T-cell (primary cell): ENCODE results near the gene CLEC10A. TPM values are rescaled to one million over a fixed set of nuclear protein-coding genes. Genes with fewer than 3 reads are reported as not detected.

ENCODE experiments used
- ATAC-seq, 4 experiments: fragments of 200-7000 bp in 3 of 4; fragments of 150-1000 bp in 1 of 4; cut with Tn5 transposase; replicated peaks in 1 of 4; 1 replicate in 3 of 4; 2 replicates in 1 of 4; pipeline ENCODE4 v1.10.0; 2021; ENCODE audit warnings: moderate library complexity in 3 of 4, mild to moderate bottlenecking in 2 of 4, moderate number of reproducible peaks in 1 of 4
- CTCF ChIA-PET, 2 donors: fragments of 300-600 bp; sonication (Branson Sonifier 250); formaldehyde crosslinking; loops; one replicate each; lab custom pipeline; 2022; ENCODE audit warnings: antibody characterized with exemption in 2 of 2; lab: Charles Lee
- POLR2A ChIA-PET, 2 donors: fragments of 300-600 bp; sonication (Branson Sonifier 250); formaldehyde crosslinking; loops; one replicate each; lab custom pipeline; 2022; ENCODE audit warnings: antibody characterized with exemption in 2 of 2; lab: Charles Lee
- DNase-seq, 35 experiments: peaks; one replicate each; pipeline versions ENCODE4 v3.0.0 to v3.0.0-alpha.2; 2013 to 2023
- H3K27ac ChIP-seq: one replicate; pipeline ENCODE4 v1.5.1; 2013; ENCODE audit warnings: low read length
- H3K27me3 ChIP-seq, 2 experiments: replicated peaks in 1 of 2; 1 replicate in 1 of 2; 2 replicates in 1 of 2; pipeline versions ENCODE4 v1.6.1 to v1.7.0; 2013; ENCODE audit warnings: low read length in 1 of 2, mixed read lengths in 1 of 2; ENCODE audit not compliant: control insufficient read depth in 2 of 2, insufficient read depth in 2 of 2; ENCODE audit errors: extremely low read depth in 1 of 2
- H3K36me3 ChIP-seq, 2 donors: 1 replicate in 1 of 2; 2 replicates in 1 of 2; pipeline versions ENCODE4 v1.6.1 to v1.7.0; 2013; ENCODE audit warnings: low read length in 1 of 2; ENCODE audit not compliant: control insufficient read depth in 2 of 2, insufficient read depth in 1 of 2; ENCODE audit errors: extremely low read depth in 1 of 2
- H3K4me1 ChIP-seq, 2 experiments: 1 replicate in 1 of 2; 2 replicates in 1 of 2; pipeline versions ENCODE4 v1.6.1 to v1.7.0; 2013; ENCODE audit warnings: low read length in 2 of 2, mixed read lengths in 1 of 2; ENCODE audit not compliant: insufficient read depth in 2 of 2, control insufficient read depth in 1 of 2; ENCODE audit errors: extremely low read depth in 1 of 2
- H3K4me3 ChIP-seq, 2 donors: 1 replicate in 1 of 2; 2 replicates in 1 of 2; pipeline versions ENCODE4 v1.5.1 to v1.7.0; 2013; ENCODE audit warnings: mild to moderate bottlenecking in 2 of 2, low read length in 1 of 2, moderate library complexity in 1 of 2; ENCODE audit not compliant: control insufficient read depth in 1 of 2; ENCODE audit errors: extremely low read depth in 1 of 2
- H3K9me3 ChIP-seq: 2 replicates; pipeline ENCODE4 v1.7.0; 2013
- H3K27ac Mint-ChIP-seq, 2 donors: one replicate each; pipeline ENCODE4 v1.8.0; 2020 to 2021; ENCODE audit warnings: mild to moderate bottlenecking in 2 of 2, mixed read lengths in 2 of 2
- H3K27me3 Mint-ChIP-seq, 2 donors: one replicate each; pipeline ENCODE4 v1.8.0; 2021 to 2022; ENCODE audit warnings: mixed read lengths in 2 of 2
- H3K36me3 Mint-ChIP-seq: one replicate; pipeline ENCODE4 v1.8.0; 2021; ENCODE audit warnings: mixed read lengths
- H3K4me1 Mint-ChIP-seq, 3 donors: one replicate each; pipeline ENCODE4 v1.8.0; 2020 to 2022; ENCODE audit warnings: mixed read lengths in 3 of 3, mild to moderate bottlenecking in 1 of 3
- H3K4me3 Mint-ChIP-seq, 3 donors: one replicate each; pipeline ENCODE4 v1.8.0; 2020 to 2022; ENCODE audit warnings: mild to moderate bottlenecking in 3 of 3, mixed read lengths in 3 of 3, moderate library complexity in 3 of 3
- H3K9me3 Mint-ChIP-seq, 3 donors: one replicate each; pipeline ENCODE4 v1.8.0; 2020 to 2022; ENCODE audit warnings: mixed read lengths in 3 of 3
- WGBS: methylation state at CpG from one replicate; pipeline ENCODE4 v1.1.5; 2013; ENCODE audit warnings: missing lambda C conversion rate; ENCODE audit not compliant: insufficient coverage; 5-methylcytosine and 5-hydroxymethylcytosine counted together
- total RNA-seq, 35 experiments: library from RNA in 6 of 35; stranded (reverse) in 6 of 35; fragments of 120-200 nt in 1 of 35; gene quantifications; one replicate each; pipeline versions ENCODE4 v1.2.1 to v1.2.4 and lab custom pipeline; 2013 to 2026

Gene CLEC10A
- total RNA-seq, 5 donors from 2014 or later (not counting 1 experiment from before 2014, with no cell fraction given), result not detected

DNA sequence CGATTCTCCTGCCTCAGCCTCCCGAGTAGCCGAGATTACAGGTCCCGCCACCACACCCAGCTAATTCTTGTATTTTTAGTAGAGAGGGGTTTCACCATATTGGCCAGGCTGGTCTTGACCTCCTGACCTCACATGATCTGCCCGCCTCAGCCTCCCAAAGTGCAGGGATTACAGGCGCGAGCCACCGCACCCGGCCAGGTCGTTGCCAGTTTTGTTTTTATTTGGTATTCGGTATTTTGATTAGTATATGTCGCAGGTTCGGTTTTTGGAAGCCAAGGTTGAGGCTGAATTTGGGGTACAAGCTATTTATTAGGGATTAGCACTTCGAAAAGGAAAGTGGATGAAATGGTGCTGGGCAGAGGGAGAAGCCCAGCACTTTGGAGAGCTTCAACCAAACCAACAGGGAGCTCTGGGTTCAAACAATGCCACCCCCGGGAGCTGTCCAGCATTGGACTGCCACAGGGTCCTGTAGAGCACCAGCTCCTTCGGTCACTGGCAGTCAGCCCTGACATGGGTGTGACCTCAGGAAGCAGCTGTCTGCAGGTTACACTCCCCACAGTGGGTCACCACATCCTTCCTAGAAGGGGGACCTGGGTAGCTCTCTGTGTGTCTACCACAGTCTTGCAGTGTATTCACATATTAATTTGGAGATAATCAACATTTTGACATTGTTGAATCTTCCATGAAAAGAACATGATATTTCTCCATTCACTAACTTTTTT is 1.5 kb upstream of the CLEC10A start:
- H3K27me3 Mint-ChIP-seq, result peaks cover 0 to 9% of the 10 kb centered on the region in 2 donors
- no peak overlapping the region for H3K4me3 ChIP-seq
- POLR2A ChIA-PET, result interaction anchor here in 1 of 2 donors (0.7 kb wide), 1 partner anchor 694 kb away, joined by 5 read pairs; no protein-coding TSS in a partner anchor
- 85% methylated on average over 11 of the region's 16 CpGs for WGBS
- H3K9me3 ChIP-seq, result no peaks in the 10 kb centered on the region
- H3K4me3 Mint-ChIP-seq, result no peak overlapping the region
- H3K36me3 Mint-ChIP-seq, result no peaks in the 10 kb centered on the region
- H3K9me3 Mint-ChIP-seq, result no peaks in the 10 kb centered on the region
- peaks cover 33 to 46% (median 39%) of the 10 kb centered on the region in 3 donors for H3K4me1 Mint-ChIP-seq
- no peaks in the 10 kb centered on the region for H3K36me3 ChIP-seq
- peaks cover 0 to 23% of the 10 kb centered on the region in 2 experiments for H3K4me1 ChIP-seq
- no peak overlapping the region for H3K27ac Mint-ChIP-seq
- H3K27ac ChIP-seq, result no peak overlapping the region
- ATAC-seq (peak; percentile 54 to 82 (median 69)), DNase-seq (peak in 29 of 35 experiments; percentile 5 to 46 (median 22))
- CTCF ChIA-PET, result interaction anchor here in 1 of 2 donors (0.6 to 0.8 kb wide), 3 partner anchors 21 to 35 kb away, joined by 3 to 5 read pairs (median 3); no protein-coding TSS in a partner anchor
- H3K27me3 ChIP-seq, result peaks cover 0 to 10% of the 10 kb centered on the region in 2 experiments

DNA sequence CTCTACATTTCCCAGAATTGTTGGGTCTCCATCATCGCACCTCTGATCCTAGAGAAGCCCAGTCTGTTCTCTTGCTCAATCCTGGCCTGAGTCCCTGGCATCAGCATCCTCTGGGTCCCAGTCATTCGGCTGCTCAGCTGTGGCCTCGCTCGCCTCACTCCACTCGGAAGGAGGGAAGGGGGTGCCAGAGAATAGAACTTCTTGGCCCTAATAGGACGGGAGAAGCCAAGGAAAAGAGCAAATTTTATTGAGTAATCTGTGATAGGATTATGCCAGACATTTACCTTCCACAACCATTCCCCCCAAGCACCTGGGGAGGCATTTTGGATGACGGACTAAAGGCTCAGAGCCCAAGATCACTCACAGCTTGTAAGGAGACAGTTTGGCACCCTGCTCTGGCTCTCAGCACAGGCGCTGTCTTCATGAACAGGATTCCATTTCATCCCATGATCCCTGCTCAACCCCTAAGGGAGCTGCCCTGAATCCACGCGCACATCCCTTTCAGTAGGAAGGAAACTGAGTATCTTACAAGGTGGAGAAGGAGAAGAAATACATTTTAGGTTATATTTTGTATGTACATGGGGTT is 498 bp upstream of the CLEC10A start:
- Histone ChIP-seq H3K9me3 (no peaks in the 10 kb centered on the region), H3K4me3 (no peak overlapping the region), H3K27me3 (peaks cover 0 to 5% of the 10 kb centered on the region in 2 experiments), H3K36me3 (no peaks in the 10 kb centered on the region), H3K4me1 (peaks cover 0 to 23% of the 10 kb centered on the region in 2 experiments), H3K27ac (no peak overlapping the region)
- H3K9me3 Mint-ChIP-seq, result no peaks in the 10 kb centered on the region
- peaks cover 33 to 46% (median 39%) of the 10 kb centered on the region in 3 donors for H3K4me1 Mint-ChIP-seq
- no peak overlapping the region for H3K4me3 Mint-ChIP-seq
- no peaks in the 10 kb centered on the region for H3K36me3 Mint-ChIP-seq
- peaks cover 0 to 5% of the 10 kb centered on the region in 2 donors for H3K27me3 Mint-ChIP-seq
- POLR2A ChIA-PET, result no interaction called here
- CTCF ChIA-PET, result interaction anchor here in 1 of 2 donors (0.6 kb wide), 1 partner anchor 22 kb away, joined by 3 read pairs; no protein-coding TSS in a partner anchor
- H3K27ac Mint-ChIP-seq, result no peak overlapping the region
- 83% methylated on average over 1 of the region's 10 CpGs for WGBS
- DNase-seq (no peak), ATAC-seq (no peak)

DNA sequence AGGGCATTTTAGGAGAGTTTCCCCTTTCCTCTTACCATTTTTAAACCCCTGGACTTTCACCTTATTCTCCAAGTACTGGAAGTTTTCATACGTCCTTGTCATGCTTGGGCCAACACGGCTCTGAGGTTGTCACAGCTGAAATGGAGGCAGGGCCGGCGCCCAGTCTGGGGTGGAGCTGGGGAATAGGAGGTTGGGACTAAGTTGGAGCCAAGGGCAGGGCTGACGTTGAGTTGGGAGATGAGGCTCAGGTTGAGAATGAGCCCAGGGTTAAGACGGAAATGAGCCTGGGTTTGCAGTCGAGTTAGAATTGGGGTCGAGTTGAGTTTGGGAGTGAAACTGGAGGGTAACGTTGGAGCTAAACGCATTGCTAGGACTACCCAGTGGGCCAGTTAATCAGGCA is 1.3 kb downstream of the CLEC10A start:
- Histone ChIP-seq H3K9me3 (no peaks in the 10 kb centered on the region), H3K27me3 (no peaks in the 10 kb centered on the region), H3K27ac (no peak overlapping the region), H3K4me3 (no peak overlapping the region), H3K36me3 (no peaks in the 10 kb centered on the region), H3K4me1 (peaks cover 0 to 23% of the 10 kb centered on the region in 2 experiments)
- no peaks in the 10 kb centered on the region for H3K36me3 Mint-ChIP-seq
- H3K4me3 Mint-ChIP-seq, result no peak overlapping the region
- DNase-seq, result no peak
- ChIA-PET POLR2A (no interaction called here), CTCF (no interaction called here)
- H3K9me3 Mint-ChIP-seq, result no peaks in the 10 kb centered on the region
- H3K27ac Mint-ChIP-seq, result no peak overlapping the region
- peaks cover 24 to 39% (median 30%) of the 10 kb centered on the region in 3 donors for H3K4me1 Mint-ChIP-seq
- ATAC-seq, result no peak
- WGBS, result 83% methylated on average over 9 of the region's 10 CpGs
- H3K27me3 Mint-ChIP-seq, result no peaks in the 10 kb centered on the region

DNA sequence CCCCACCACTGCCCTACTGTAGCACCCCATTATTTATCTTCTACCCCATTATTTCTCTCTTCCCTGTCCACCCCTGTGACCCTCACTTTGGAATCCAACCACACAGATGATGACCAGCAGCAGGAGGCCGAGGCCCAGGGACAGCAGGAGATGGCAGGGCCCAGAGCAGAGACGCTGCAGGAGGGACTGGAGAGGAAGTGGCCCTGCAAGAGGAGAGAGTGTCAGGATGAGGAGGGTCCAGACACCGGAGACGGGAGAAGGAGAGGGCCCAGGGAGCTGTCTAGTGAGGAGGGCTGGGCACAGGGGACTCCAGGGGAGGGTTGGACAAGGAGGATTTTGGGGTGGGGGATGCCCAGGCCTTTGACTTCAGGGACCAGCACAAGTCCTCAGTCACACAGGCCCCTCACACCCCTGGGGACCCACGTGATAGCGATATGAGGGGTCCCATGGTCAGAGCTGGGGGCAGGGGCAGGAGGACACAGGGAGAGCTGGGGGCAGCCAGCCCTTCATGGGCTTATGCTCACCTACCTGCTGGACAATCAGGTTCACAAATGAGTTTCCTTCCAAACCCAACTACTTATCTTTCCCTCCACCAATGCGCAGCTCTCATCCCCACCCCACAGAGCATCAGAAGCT is 2.0 kb downstream of the CLEC10A start:
- Mint-ChIP-seq H3K27ac (no peak overlapping the region), H3K27me3 (no peaks in the 10 kb centered on the region), H3K36me3 (no peaks in the 10 kb centered on the region), H3K4me1 (peaks cover 20 to 34% (median 25%) of the 10 kb centered on the region in 3 donors), H3K4me3 (no peak overlapping the region), H3K9me3 (no peaks in the 10 kb centered on the region)
- CTCF ChIA-PET, result no interaction called here
- H3K27me3 ChIP-seq, result no peaks in the 10 kb centered on the region
- H3K27ac ChIP-seq, result no peak overlapping the region
- H3K36me3 ChIP-seq, result no peaks in the 10 kb centered on the region
- 92% methylated on average over 4 of the region's 7 CpGs for WGBS
- no peak overlapping the region for H3K4me3 ChIP-seq
- H3K4me1 ChIP-seq, result peaks cover 0 to 21% of the 10 kb centered on the region in 2 experiments
- DNase-seq, result no peak
- H3K9me3 ChIP-seq, result no peaks in the 10 kb centered on the region
- no peak for ATAC-seq
- POLR2A ChIA-PET, result no interaction called here

DNA sequence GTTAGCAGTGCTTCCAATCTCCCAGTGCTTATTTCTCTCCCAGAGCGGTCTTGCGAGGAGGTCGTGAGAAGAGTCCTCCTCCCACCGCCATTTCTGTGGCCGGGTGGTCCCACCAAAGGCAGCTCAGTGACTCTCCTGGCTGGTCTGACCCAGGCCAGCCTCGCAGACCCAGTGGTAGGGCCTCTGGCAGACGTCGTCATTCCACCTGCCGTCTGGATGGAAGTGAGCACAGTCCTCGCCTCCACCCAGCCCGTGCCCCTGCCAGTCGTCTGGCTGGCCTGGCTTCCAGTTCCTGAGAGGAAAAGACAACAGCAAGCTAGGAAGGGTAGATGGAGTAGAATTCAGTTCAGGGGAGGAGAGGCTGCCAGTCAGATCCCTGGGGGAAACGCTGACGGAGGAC is 5.1 kb downstream of the CLEC10A start:
- Mint-ChIP-seq H3K4me1 (peaks cover 0 to 10% (median 0%) of the 10 kb centered on the region in 3 donors), H3K27me3 (no peaks in the 10 kb centered on the region), H3K4me3 (no peak overlapping the region), H3K27ac (no peak overlapping the region), H3K9me3 (no peaks in the 10 kb centered on the region), H3K36me3 (no peaks in the 10 kb centered on the region)
- H3K36me3 ChIP-seq, result no peaks in the 10 kb centered on the region
- H3K27me3 ChIP-seq, result no peaks in the 10 kb centered on the region
- no peak for DNase-seq
- 84% methylated on average over 14 of the region's 14 CpGs for whole genome bisulfite sequencing
- H3K27ac ChIP-seq, result no peak overlapping the region
- ChIA-PET POLR2A (no interaction called here), CTCF (no interaction called here)
- peaks cover 0 to 2% of the 10 kb centered on the region in 2 experiments for H3K4me1 ChIP-seq
- ATAC-seq, result no peak
- no peaks in the 10 kb centered on the region for H3K9me3 ChIP-seq
- no peak overlapping the region for H3K4me3 ChIP-seq

DNA sequence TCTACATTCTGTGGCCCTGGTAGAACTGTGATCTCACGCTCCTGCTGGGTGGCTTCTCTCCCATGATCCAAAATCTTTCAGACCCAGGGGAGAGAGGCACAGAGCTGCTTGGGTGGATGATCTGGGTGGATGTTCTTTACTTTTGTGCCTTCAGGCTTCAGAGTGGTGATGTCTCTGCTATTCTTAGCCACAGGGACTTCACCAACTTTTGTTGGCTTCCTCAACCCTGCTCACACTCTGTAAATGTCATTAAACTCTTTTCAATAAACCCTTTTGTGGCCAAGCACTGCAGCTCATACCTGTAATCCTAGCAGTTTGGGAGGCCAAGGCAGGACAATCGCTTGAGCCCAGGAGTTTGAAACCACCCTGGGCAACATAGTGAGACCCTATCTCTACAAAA is 7.6 kb downstream of the CLEC10A start:
- Mint-ChIP-seq H3K27me3 (no peaks in the 10 kb centered on the region), H3K4me1 (peaks cover 0 to 6% (median 0%) of the 10 kb centered on the region in 3 donors), H3K36me3 (peaks cover 6% of the 10 kb centered on the region), H3K4me3 (no peak overlapping the region), H3K9me3 (peaks cover 10 to 16% (median 10%) of the 10 kb centered on the region in 3 donors), H3K27ac (no peak overlapping the region)
- Histone ChIP-seq H3K4me1 (no peaks in the 10 kb centered on the region), H3K27me3 (no peaks in the 10 kb centered on the region), H3K4me3 (no peak overlapping the region), H3K9me3 (no peaks in the 10 kb centered on the region), H3K27ac (no peak overlapping the region), H3K36me3 (no peaks in the 10 kb centered on the region)
- DNase-seq, result no peak
- ATAC-seq, result no peak
- WGBS, result no CpG with 5 or more reads among the region's 2 CpGs
- ChIA-PET POLR2A (no interaction called here), CTCF (no interaction called here)
